HG03066 (cell line): Measurements from ENCODE around the gene GJD4.
A peak's percentile ranks its signal among the peaks of the same experiment; 100 is the strongest.

ENCODE experiments used
- ATAC-seq: cut with Tn5 transposase; IDR thresholded peaks from one replicate; pipeline ENCODE4 v1.9.1; 2021; ENCODE audit warnings: low read depth; ENCODE audit not compliant: unreplicated experiment

The GJD4 gene

GRCh38 chr10:35605191-35605590 lies at the start of gene GJD4:
Gene GJD4 (plus strand): TSS chr10:35605341. CDS start chr10:35605568, 227 bp downstream.
- ATAC-seq: no peak

GRCh38 chr10:35555962-35556930 lies 48.9 kb upstream of the GJD4 start:
- no peak for ATAC-seq

- ATAC-seq: no peak
Observed at GRCh38 chr10:35558276-35558675, 46.9 kb upstream of the GJD4 start.

GRCh38 chr10:35559416-35559815 lies 45.7 kb upstream of the GJD4 start:
- ATAC-seq: no peak

GRCh38 chr10:35561715-35562114 lies 43.4 kb upstream of the GJD4 start:
- no peak for ATAC-seq

GRCh38 chr10:35562427-35562826 lies 42.7 kb upstream of the GJD4 start:
- no peak for ATAC-seq

GRCh38 chr10:35563261-35563891 lies 41.8 kb upstream of the GJD4 start:
- no peak for ATAC-seq

- peak; percentile 70 for ATAC-seq
Observed at GRCh38 chr10:35564341-35564968, 40.7 kb upstream of the GJD4 start.

- no peak for ATAC-seq
Observed at GRCh38 chr10:35565602-35566081, 39.5 kb upstream of the GJD4 start.

GRCh38 chr10:35567951-35568350 lies 37.2 kb upstream of the GJD4 start:
- ATAC-seq: no peak

- ATAC-seq: no peak
Observed at GRCh38 chr10:35568483-35569015, 36.6 kb upstream of the GJD4 start.

- ATAC-seq: no peak
Observed at GRCh38 chr10:35569111-35569707, 35.9 kb upstream of the GJD4 start.

GRCh38 chr10:35569836-35570235 lies 35.3 kb upstream of the GJD4 start:
- ATAC-seq: no peak

GRCh38 chr10:35570397-35570796 lies 34.7 kb upstream of the GJD4 start:
- no peak for ATAC-seq

- no peak for ATAC-seq
Observed at GRCh38 chr10:35572583-35572982, 32.6 kb upstream of the GJD4 start.

- ATAC-seq: no peak
Observed at GRCh38 chr10:35573796-35574195, 31.3 kb upstream of the GJD4 start.

GRCh38 chr10:35574924-35575352 lies 30.2 kb upstream of the GJD4 start:
- no peak for ATAC-seq

GRCh38 chr10:35575640-35576039 lies 29.5 kb upstream of the GJD4 start:
- ATAC-seq: no peak

GRCh38 chr10:35576730-35577129 lies 28.4 kb upstream of the GJD4 start:
- no peak for ATAC-seq

- ATAC-seq: no peak
Observed at GRCh38 chr10:35577926-35578617, 27.1 kb upstream of the GJD4 start.
